K562 (cell line): ENCODE measurements around the gene ICAM3.

Source experiments
- CSDE1 ChIP-seq, 2 experiments: fragments of 450-650 bp; IDR thresholded peaks; 2 replicates each; pipeline ENCODE4 v1.6.1; 2016; ENCODE audit warnings: mild to moderate bottlenecking in 1 of 2
- MXD1 ChIP-seq: fragments of 250-450 bp; sonication (Bioruptor Pico); IDR thresholded peaks from 2 replicates; pipeline ENCODE4 v1.8.0; 2021; ENCODE audit warnings: borderline replicate concordance, mild to moderate bottlenecking, moderate library complexity; ENCODE audit not compliant: poor library complexity, severe bottlenecking
- NR3C1 ChIP-seq: sonication (generic); formaldehyde crosslinking; IDR thresholded peaks from 2 replicates; pipeline ENCODE4 v1.8.1; 2022; ENCODE audit warnings: missing genetic modification reagents
- POLR2A ChIP-seq: fragments of 450-650 bp; conservative IDR thresholded peaks from 2 replicates; pipeline ENCODE4 v1.6.1; 2016
- POU5F1 ChIP-seq: fragments of 150-350 bp; IDR thresholded peaks from 2 replicates; pipeline ENCODE4 v1.6.1; 2014; ENCODE audit warnings: borderline replicate concordance, low read length, low read depth, mild to moderate bottlenecking; ENCODE audit not compliant: partially characterized antibody
- SIN3A ChIP-seq, 2 experiments: fragments of 150-350 bp in 1 of 2; IDR thresholded peaks; 2 replicates each; pipeline ENCODE4 v1.6.1; 2011 to 2016; ENCODE audit warnings: borderline replicate concordance in 2 of 2, low read depth in 2 of 2, low read length in 2 of 2, mild to moderate bottlenecking in 2 of 2, moderate library complexity in 2 of 2; ENCODE audit not compliant: control insufficient read depth in 1 of 2
- TAF1 ChIP-seq: IDR thresholded peaks from 2 replicates; pipeline ENCODE4 v1.6.1; 2011; ENCODE audit warnings: mild to moderate bottlenecking, low read length, moderate library complexity; ENCODE audit not compliant: insufficient read depth, control insufficient read depth, severe bottlenecking; ENCODE audit errors: extremely low read depth

- TF ChIP-seq TAF1 (peak; percentile 65), CSDE1 (IDR thresholded peaks at IDR 0.05) (no peak), SIN3A (IDR thresholded peaks at IDR 0.05; ENCODE audit: borderline replicate concordance in 2 of 2, control insufficient read depth in 1 of 2, low read depth in 2 of 2, low read length in 2 of 2) (peak; percentile 56 to 68; a peak in 2 of 4 replicates), MXD1 (CRISPR knock-in tag) (no peak), POU5F1 (no peak), POLR2A (peak; percentile 84), NR3C1 (no peak)
Observed at GRCh38 chr19:10290876-10291553, 48.4 kb downstream of the ICAM3 start.
